ENCODE measurements around the gene FABP3. TPM values are rescaled to one million over a fixed set of nuclear protein-coding genes. Genes with fewer than 3 reads are reported as not detected.

The FABP3 gene
- total and polyA plus RNA-seq, 2 donors (not counting 3 experiments of a cell fraction or from before 2014, with no cell fraction given): 0.84 to 2.6 TPM

DNA sequence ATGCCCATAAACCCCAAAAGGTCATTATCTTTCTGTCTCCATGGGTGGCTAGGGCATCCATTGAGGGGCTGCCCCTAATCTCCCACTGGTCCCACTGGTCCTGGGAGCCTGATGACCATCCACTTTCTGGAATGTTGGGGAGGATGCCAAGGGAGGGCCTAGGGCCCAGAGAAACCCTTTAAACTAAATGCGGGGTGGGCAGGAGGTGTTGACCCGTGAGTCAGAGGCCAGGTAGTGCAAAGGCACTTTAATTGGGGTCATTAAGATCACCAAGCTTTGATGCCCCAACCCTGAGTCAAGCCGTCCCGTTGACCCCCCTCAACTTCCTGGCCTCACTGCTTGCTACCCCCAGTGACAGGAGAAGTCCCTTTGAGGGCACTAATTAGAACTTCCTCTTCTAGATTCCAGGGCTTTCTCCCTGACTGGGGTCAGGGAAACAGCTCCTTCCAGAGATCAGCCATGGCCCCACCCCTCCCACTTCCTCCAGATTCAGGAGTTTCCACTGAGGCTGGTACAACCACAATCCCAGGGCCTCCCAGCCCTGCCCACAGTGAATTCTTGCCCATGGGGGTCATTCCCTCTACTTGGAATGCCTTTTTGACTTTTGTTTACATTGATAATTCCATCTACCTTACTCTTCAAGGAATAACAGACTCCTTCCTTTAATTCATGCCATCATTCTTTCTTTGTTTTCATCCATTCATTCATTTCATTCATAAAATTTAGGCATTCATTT is 24.7 kb upstream of the FABP3 start:
- no peaks in the 10 kb centered on the region for H3K79me2 ChIP-seq (ENCODE audit: control insufficient read depth, insufficient read depth, low read length)
- H4K20me1 ChIP-seq (replicated peaks; ENCODE audit: control insufficient read depth, extremely low read depth, insufficient read depth, low read length): no peaks in the 10 kb centered on the region
- H3K4me2 ChIP-seq (ENCODE audit: insufficient read depth, low read length): no peak overlapping the region
- ChIA-PET POLR2A (no interaction called here), CTCF (interaction anchor here (0.7 to 13.9 kb wide), 3 partner anchors 13 to 151 kb away, joined by 3 to 236 read pairs (median 36); partner anchors contain the start of gene SERINC2)
- intact Hi-C loops (cut with micrococcal nuclease) (loop anchor here (10.0 kb wide), 3 partner anchors 213 to 387 kb away; partner anchors contain the start of gene HCRTR1), dilution Hi-C loops (cut with MboI; ENCODE audit: extremely low pct_ligation_motif_present, low sequenced_read_pairs) (no loop called here)
- H3K9me3 ChIP-seq (replicated peaks; ENCODE audit: control insufficient read depth, insufficient read depth, low read length): no peaks in the 10 kb centered on the region
- no TSS peak for BruUV-seq (replicated peaks)
- no peaks in the 10 kb centered on the region for H3K9me1 ChIP-seq (replicated peaks; ENCODE audit: control insufficient read depth, extremely low read depth, insufficient read depth, low read length)
- H3K36me3 ChIP-seq (ENCODE audit: control insufficient read depth in 2 of 2, extremely low read depth in 1 of 2, insufficient read depth in 2 of 2, low read length in 2 of 2): no peaks in the 10 kb centered on the region
- no peak overlapping the region for H3K9ac ChIP-seq (replicated peaks; ENCODE audit: extremely low read depth, insufficient read depth, low read length)
- peaks cover 5% of the 10 kb centered on the region for H3K4me1 ChIP-seq (ENCODE audit: control insufficient read depth, extremely low read depth, insufficient read depth, low read length)
- no peak overlapping the region for H2AFZ ChIP-seq (ENCODE audit: low read depth, low read length)
- FAIRE-seq (no peak), DNase-seq (ENCODE audit: low read depth, low spot score) (no peak)
- H3K4me3 ChIP-seq (replicated peaks in 1 of 3; ENCODE audit: insufficient read depth in 1 of 3, low read depth in 1 of 3, low read length in 3 of 3): no peak overlapping the region
- H3K27me3 ChIP-seq (ENCODE audit: control insufficient read depth in 2 of 2, insufficient read depth in 2 of 2, low read length in 2 of 2): no peaks in the 10 kb centered on the region
- no peak overlapping the region for H3K27ac ChIP-seq (ENCODE audit: insufficient read depth, low read depth, low read length)
- TF ChIP-seq GATA2 (IDR thresholded peaks at IDR 0.05; ENCODE audit: insufficient read depth, insufficient read length, low read depth, low read length) (no peak), JUN (IDR thresholded peaks at IDR 0.05; ENCODE audit: borderline replicate concordance, insufficient read depth, insufficient read length, low read depth) (no peak), POLR2A (IDR thresholded peaks at IDR 0.05; ENCODE audit: low read depth, low read length) (no peak), POLR2AphosphoS5 (IDR thresholded peaks at IDR 0.05; ENCODE audit: insufficient read depth, low read depth, low read length) (no peak), MYC (IDR thresholded peaks at IDR 0.05; ENCODE audit: low read depth, low read length) (no peak), EZH2 (IDR thresholded peaks at IDR 0.05; ENCODE audit: borderline replicate concordance, low read depth, low read length, severe bottlenecking) (no peak), FOS (IDR thresholded peaks at IDR 0.05; ENCODE audit: borderline replicate concordance, insufficient read depth, low read length) (no peak)
- TF ChIP-seq, protein P1, sequence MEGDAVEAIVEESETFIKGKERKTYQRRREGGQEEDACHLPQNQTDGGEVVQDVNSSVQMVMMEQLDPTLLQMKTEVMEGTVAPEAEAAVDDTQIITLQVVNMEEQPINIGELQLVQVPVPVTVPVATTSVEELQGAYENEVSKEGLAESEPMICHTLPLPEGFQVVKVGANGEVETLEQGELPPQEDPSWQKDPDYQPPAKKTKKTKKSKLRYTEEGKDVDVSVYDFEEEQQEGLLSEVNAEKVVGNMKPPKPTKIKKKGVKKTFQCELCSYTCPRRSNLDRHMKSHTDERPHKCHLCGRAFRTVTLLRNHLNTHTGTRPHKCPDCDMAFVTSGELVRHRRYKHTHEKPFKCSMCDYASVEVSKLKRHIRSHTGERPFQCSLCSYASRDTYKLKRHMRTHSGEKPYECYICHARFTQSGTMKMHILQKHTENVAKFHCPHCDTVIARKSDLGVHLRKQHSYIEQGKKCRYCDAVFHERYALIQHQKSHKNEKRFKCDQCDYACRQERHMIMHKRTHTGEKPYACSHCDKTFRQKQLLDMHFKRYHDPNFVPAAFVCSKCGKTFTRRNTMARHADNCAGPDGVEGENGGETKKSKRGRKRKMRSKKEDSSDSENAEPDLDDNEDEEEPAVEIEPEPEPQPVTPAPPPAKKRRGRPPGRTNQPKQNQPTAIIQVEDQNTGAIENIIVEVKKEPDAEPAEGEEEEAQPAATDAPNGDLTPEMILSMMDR (IDR thresholded peaks at IDR 0.05; ENCODE audit: extremely low read depth in 1 of 2, insufficient read depth in 1 of 2, low read depth in 1 of 2, low read length in 2 of 2): no peak
- TF ChIP-seq, protein P2, sequence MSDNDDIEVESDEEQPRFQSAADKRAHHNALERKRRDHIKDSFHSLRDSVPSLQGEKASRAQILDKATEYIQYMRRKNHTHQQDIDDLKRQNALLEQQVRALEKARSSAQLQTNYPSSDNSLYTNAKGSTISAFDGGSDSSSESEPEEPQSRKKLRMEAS (IDR thresholded peaks at IDR 0.05; ENCODE audit: insufficient read depth, insufficient read length): no peak
